Fibroblast of peridontal ligament (primary cell): ENCODE results near the gene CFAP45.

Experiments used
- DNase-seq: peaks from one replicate; pipeline ENCODE4 v3.0.0-alpha.2; 2010; ENCODE audit errors: extremely low read depth

The CFAP45 gene

DNA sequence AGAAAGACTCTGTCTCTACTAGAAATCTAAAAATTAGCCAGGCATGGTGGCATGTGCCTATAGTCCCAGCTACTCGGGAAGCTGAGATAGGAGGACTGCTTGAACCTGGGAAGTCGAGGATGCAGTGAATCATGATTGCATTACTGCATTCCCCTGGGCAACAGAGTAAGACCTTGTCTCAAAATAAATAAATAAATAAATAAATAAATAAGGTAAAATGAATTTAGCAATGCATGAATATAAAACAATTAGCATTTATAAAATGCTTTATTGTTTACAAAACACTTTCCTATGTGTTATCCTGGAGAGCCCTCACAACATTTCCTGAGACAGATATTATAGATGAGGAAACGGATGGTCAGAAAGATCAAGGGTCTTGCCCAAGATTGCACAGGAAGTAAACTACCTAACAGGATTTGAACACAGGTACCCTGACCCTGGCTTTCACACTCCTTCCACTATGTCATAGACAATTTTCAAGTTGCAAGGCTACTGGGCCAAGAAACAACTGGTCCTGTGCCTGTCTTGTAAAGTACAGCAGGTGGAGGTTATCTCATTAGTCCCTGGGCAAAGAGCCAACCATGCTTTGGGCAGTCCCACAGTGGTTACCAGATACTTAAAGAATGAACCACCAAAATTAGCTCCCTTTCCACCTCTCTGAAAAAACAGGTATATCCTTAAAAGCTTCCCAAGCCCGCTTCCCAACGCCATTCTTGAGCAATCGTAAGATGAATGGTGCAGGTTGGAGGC is 22.1 kb downstream of the CFAP45 start:
- no peak for DNase-seq

DNA sequence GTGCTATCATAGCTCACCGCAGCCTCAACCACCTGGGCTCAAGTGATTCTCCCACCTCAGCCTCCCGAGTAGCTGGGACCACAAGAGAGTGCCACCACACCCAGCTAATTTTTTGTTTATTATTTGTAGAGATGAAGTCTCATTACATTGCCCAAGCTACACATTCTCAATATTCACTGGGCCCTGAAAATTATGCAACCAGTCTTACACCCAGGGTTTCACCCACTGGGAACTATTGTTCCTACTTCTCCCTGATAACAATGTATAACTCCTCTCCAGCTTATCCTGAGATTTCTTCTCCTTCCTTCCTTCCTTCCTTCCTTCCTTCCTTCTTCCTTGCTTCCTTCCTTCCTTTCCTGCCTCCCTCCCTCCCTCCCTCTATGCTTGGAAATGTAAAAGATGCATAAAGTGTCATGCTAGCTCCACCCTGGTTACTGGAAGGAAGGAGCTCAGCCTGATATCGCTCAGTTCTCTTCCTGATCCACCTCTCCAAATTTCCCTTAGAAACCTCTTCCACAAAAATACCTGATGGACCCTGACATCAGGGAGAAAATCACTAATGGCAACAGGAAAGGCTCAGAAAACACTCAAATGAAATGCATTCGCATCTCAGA is 26.3 kb downstream of the CFAP45 start:
- DNase-seq, result no peak

DNA sequence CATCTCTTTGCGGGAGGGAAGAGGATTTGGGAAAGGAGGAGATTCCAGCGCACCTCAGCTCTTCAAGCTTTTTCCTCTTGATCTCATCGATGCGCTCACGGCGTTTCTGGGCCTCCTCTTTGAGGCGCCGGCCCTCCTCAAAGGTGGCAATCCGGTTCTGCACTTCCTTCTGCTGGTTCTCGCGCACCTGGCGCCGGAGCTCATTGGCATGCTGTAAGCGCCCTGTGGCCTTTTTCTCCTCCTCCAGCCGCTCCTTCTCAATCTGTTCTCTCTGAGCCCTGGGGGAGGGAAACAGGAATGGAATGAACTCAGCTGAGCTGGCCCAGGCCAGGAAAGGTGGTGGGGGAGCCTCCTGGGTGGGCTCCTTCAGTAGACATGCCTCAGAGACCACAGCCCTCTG is 27.1 kb downstream of the CFAP45 start:
- no peak for DNase-seq

DNA sequence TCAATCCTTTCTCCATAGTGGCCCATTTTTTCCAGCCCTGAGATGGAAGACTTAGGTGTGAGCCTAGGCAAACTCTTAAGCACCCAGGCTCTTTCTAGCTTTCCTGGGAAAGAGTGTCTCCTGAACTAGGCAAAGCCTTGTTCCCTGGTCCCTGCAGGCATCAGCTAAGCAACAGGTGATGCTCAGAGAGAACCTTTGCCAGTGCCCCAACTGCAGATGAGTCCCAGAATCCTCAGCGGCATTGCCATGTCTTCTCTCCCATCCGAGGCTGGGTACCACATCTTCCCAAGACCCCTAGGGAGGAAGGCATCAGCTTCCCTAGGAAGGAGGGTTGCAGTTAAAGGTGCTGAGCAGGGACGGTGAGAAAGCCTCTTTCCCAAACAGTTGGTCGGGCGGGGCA is 29.3 kb downstream of the CFAP45 start:
- no peak for DNase-seq

DNA sequence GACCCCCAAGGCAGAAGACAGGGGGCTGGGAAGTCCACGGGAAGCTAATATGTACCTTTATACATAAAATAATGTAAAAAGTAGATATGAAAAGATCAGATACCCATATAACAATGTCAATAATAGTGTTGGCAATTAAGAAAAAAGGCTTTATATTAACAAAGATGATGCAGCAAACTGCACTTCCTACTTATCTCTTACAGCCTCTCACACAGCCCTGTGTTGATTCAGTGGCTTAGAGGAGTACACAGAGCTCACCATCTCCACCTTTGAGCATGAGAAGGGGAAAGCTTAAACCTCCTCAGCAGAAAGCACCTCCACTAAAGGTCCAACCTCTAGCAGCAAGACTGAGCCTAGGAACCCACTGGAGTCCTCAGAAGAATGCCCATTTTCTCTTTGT is 30.4 kb downstream of the CFAP45 start:
- DNase-seq, result no peak

DNA sequence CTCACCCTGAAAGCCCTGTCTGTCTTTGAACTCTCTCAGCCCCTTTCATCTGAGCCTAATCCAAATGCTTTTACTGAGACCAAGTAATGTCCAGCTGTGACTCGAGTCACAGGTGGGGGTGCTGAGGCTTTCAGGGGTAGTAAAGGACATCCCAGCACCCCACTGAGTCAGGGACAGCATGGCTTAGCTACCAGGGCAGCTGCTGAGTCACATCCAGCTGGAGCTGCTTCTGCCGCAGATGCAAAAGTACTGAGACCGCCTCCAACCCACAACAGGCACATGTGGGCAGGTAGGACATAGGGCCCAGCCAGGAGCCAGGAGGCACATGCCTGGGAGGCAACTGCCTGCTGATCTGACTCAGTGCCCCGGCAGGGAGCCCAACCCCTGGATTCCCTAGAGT is 30.8 kb downstream of the CFAP45 start:
- peak; percentile 30 for DNase-seq

DNA sequence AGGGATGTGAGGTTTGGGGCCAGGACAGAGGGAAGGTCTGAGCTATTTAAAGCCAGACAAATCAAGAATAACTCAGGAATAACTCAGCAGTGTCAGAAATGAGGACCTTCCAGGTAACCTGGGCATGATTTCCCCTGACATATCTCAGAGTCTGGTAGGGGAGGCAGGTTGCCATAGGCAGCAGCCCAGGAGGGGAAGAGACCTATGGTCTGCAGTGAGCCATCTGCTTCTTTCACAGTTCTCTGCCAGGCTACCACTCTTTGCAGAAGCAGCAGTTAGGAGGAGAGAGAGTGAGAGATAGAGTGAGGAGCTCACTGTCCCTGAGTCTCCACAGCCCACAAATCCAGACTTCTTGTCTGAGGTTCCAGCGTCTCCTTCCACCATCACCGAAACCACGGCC is 31.2 kb downstream of the CFAP45 start:
- DNase-seq, result no peak

DNA sequence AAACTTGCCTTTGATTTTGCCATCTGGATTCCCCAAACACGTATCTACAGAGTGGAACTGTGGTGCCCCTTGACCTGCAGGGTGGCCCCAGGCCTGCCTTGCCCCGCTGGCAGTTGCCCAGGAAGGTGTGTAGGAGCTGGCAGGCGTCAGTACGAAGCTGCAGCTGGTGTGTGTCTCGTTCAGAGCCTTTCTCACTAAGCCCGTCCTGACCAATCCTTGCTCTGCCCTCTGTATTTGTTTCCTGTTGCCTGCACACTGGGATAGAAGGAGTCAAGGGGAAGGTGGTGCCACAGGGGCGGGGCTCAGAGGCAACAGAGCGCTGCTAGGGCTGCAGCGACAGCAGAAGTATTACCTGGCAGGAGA is 32.3 kb downstream of the CFAP45 start:
- DNase-seq, result no peak

DNA sequence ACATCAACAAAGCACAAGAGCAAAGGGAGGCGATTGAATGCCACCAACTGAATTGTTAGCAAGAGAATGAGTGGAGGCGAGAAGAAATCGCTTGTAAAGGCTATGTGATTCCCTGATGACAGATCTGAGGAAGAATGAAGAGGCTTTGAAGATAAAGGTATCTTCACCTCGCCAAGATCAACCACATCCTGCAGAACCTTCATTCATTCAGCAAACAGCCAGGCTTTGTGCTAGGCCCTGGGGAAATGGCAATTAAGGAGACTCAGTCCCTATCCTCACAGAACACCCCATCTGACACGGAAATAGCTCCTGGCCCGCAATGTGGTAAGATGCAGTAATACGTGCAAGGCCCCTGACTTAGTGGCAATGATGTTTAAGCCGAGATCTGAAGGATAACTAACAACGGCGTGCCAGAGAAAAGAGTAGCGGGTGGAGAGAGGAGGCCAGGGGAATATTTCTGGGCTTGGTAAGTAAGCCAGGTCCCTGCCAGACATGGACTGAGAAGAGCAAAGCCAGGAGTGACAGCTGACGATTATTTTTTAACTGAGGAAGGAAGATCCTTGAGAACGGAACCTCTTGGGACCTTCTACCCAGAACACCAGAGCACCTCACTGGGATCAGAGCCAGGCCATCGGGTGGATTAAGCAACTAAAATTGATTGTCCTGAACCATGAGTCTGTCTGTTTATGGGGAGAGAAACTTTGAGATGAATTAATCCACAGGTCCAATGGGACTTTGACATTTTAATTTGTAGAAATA is 32.9 kb downstream of the CFAP45 start:
- DNase-seq, result no peak

DNA sequence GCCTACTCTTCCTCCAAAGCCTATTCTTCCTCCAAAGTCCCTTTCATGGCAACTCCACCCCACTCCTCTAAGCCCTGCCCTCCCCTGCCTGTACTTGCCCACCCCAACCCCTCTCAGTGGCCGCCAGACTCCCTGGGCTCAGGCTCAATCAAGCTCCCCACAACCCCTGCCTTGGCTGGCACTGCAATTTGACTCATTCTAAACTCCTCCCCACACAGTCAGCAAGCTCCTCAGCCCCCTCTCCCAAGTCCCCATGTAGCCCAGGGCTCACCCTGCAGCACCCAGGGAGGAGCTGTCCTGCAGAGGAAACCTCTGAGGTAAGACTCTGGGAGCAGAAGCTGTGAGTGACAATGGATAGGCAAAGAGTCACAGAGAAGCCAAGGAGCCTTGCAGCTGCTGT is 33.9 kb downstream of the CFAP45 start:
- DNase-seq, result no peak

DNA sequence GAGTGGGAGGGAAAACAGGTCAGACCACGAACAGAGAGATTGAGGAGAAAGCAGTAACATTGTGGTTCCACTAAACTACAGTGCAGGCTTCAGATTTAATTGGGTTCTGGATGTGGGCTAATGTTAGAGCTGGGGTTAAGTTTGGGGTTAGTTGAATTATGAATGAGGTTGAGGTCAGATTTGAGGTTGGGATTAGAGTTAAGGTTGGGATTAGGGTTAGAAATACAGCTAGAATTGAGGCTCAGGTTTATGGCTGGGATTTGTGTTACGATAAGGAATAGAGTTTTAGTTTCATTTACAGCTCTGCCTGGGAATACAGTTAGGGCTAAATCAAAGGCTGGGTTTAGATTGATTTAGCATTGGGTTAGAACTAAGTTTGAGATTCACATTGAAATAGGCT is 35.7 kb downstream of the CFAP45 start:
- DNase-seq, result no peak

DNA sequence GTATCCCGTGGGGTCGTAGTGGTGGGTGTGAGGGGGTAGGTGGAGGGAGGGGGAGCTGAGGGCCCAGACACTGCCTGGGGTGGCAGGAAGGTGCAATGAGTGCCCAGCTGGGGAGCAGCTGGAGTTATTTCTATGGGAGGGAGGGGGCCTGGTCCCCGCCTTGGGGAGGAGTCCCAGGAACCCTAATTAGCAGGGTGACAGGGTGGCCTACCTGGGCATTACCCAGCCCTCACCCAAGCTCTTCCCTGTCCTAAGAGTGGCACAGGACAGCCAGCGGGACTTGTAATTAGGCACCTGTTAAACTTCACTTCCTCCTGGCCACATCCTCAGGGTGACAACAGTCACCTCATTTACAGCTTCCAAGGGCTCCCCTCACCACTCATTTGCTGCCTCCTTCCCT is 37.4 kb downstream of the CFAP45 start, which contains the start of gene VSIG8:
VSIG8 (minus strand) TSS at position 101 of the 400 bp plus-strand sequence. CDS start 136 bp downstream, outside the sequence.
- no peak for DNase-seq

DNA sequence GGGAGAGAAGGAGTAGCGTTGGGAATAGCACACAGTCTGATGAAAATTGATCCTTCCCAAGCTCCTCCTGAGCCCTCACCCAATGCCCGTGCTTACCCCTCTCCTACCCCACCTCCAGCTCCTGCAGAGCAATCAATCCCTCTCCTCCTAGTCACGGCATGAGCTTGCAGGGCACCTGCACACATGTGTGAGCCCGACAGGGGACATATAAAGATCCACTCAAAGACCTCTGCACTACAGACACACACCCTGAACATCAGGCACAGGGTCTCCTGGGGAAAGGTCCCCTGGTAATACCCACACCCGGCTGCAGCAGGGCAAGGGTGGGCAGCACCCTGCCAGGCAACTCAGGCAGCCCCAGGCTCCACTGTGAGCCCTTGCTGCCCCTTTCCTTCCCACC is 37.9 kb downstream of the CFAP45 start:
- DNase-seq, result no peak

DNA sequence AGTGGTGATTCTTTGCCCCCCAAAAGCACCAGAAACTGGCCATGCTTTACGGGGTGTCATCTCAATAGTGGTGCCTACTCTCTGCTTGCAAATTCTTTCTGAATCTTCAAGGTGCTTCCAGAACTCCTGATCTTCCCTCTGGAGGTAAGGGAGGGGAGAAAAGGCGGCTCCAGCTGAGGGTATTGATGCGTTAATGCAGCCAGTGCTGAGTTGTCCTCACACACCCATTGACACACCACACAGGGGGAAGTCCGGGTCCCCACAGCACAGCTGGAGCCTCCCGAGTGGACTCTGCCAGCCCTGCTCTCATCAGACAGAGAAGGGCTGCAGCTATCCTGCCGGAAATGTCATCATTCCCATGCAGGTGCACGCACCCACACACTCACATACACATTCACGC is 38.7 kb downstream of the CFAP45 start:
- DNase-seq, result no peak

DNA sequence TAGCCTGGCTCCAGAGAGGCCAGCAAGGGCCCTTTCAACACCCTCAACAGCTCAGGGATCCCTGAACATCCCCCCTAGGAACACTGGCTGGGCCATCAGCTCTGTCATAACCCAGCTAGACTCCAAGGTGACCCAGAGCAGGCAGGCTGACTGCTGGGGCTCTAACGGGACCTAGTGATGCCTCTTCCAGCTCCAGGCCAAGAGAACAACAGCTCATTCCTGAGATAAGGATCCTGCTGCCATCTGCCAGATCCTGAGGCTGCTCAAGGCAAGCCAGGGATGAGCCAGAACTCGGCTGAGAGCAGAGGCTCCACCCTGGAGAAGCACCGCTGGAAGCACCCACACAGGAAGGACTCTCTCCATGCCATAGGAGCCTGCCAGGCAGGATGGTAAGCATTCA is 39.5 kb downstream of the CFAP45 start:
- no peak for DNase-seq

DNA sequence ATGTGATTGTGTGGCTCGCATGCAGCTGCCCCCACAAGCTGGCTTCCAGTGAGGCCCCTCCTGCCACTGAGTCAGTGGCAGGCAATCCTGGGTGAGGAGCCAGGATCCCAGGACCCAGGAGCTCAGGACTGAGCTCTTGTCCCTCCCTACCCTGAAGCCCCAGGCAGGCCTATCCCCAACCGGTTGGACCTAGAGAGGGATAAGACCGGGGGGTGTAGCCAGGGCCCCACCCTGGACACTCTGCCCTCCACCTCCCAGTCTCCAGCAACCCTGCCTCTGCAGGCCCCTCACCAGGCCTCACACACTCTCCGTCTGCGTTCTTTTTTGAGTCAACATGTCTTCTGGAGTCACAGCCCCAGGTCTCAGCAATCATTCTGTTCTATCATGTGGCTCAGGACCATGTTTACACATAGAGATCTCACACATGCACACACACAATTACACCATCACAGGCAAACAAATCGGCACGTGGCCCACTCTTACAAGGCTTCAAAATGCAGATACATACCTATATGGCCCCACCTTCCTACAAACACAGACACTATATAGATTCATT is 40.1 kb downstream of the CFAP45 start:
- no peak for DNase-seq

DNA sequence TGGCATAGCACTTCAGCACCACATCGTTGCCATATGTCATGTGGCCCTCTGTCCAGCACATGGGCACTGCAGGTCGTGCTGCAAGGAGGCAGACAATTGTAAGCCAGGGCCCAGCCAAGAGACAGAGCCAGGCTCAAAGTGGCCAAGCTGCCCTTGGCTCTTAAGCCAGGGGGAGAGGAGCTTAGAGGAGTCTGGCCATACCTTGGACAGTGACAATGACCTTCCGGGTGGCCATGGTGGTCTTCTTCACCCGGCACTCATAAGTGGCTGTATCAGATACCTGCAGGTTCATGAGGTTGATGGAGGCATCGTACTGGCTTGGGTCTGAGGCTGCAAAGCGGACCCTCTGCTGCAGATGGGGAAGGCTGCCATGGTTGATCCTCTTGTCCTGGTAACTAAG is 42.1 kb downstream of the CFAP45 start:
- DNase-seq, result no peak

DNA sequence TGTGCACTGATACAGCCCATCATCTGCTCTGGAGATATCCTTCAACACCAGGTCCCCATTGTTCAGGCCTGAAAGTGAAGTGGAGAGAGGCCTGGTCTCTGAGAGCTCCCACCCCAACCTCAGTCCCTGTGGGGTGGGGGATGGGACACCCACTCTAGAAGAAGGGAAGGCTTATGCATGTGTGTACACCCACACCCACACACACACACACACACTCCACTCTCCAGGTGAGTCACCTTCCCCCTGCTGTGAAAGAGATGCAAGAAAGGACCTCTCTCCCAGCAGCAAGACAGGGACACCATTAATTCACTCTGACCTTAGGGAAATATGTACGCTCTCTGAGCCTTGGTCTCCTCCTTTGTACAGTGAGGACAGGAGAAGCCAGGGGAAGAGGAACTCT is 43.4 kb downstream of the CFAP45 start:
- DNase-seq, result no peak

DNA sequence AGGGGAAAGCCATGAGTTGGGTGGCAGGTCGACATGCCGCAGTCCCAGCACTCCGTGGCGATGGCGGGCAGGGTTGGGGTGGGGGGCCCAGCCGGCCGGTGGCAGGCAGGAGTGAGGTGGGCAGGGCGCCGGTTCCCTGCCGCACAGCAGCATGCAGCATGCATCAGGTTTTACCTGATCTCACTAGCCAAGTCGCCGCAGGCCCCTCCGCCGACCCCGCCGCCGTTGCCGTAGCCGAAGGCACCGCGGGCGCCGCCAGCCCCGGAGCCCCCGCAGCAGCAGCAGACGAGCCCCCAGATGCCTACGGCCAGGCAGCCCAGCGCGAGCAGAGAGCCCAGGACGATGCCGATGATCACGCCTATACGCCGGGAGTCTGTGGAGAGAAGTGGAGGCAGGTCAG is 44.3 kb downstream of the CFAP45 start:
- DNase-seq, result no peak

DNA sequence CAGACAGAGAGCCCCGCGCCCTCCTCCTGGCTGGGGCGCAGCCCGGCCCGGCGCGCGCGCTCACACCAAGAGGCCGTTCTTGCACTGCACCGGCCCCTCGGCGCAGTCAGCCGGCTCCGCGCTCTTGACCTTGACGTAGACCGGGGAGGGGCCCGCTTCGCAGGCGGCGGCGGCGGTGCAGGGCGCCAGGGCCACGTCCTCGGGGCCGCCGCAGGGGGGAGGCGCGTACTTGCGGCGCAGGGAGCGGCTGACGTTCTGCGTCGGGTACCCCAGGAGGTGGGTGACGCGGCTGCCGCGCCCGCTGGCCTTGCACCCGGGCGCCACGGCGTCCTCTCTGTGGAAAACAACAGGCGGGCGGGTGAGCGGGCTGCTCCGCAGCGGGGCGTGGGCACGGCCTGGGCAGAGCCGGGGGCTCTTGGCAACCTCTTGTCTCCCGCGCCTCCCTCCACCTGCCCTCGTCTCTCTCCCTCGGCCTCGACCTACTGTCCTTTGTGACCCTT is 45.2 kb downstream of the CFAP45 start:
- peak; percentile 77 for DNase-seq

DNA sequence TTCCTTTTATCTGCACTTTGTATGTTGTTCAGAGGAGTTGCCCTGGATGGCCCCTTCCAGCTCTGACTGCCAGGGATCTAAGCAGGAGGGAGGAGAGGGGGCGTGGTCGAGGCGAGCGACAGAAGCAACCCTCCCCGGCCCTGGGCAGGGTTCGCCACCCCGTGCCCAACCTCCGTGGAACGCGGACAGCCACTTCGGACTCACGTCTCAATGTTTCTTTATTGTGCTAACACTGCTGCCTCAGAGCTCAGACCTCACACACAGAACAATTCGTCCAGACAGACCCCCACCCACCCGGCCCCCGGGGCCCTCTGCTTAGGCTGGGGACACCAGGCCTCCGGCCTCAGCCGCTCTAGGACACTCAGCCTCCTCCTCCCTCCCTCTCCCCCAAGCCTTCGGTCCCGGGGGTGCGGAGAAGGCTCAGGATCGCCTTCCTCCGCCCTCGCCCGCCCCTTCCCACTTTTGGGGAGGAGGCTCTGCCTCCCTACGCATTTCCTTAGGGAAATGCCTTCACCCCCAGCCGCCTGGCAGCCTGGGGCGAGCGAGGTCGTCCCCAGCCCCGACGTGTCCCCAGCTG is 45.8 kb downstream of the CFAP45 start:
- peak; percentile 57 for DNase-seq
